Spinal cord (tissue), 10 donors: Measurements from ENCODE around the gene MOB3B. TPM values are rescaled to one million over a fixed set of nuclear protein-coding genes. Genes with fewer than 3 reads are reported as not detected.
A peak's percentile ranks its signal among the peaks of the same experiment; 100 is the strongest.

Experiments used
- DNase-seq, 6 donors: peaks; one replicate each; pipeline versions ENCODE4 v3.0.0 to v3.0.0-alpha.2; 2013 to 2015; ENCODE audit warnings: low spot score in 6 of 6, low read depth in 4 of 6
- H3K27ac ChIP-seq: one replicate; pipeline ENCODE4 v1.5.1; 2013; ENCODE audit warnings: low read depth, low read length, control low read depth
- H3K27me3 ChIP-seq: one replicate; pipeline ENCODE4 v1.6.1; 2013; ENCODE audit warnings: low read length; ENCODE audit not compliant: control insufficient read depth, insufficient read depth
- H3K36me3 ChIP-seq: one replicate; pipeline ENCODE4 v1.6.1; 2013; ENCODE audit warnings: low read length; ENCODE audit not compliant: control insufficient read depth, insufficient read depth
- H3K4me1 ChIP-seq: one replicate; pipeline ENCODE4 v1.6.1; 2013; ENCODE audit warnings: low read length; ENCODE audit not compliant: control insufficient read depth, insufficient read depth
- H3K4me3 ChIP-seq: one replicate; pipeline ENCODE4 v1.5.1; 2013; ENCODE audit warnings: low read depth, low read length, control low read depth
- H3K9me3 ChIP-seq: one replicate; pipeline ENCODE4 v1.6.1; 2013; ENCODE audit warnings: low read length; ENCODE audit not compliant: control insufficient read depth, insufficient read depth
- WGBS: methylation state at CpG from one replicate; pipeline ENCODE4 v1.1.5; 2013; ENCODE audit warnings: missing lambda C conversion rate; ENCODE audit not compliant: insufficient coverage; 5-methylcytosine and 5-hydroxymethylcytosine counted together
- polyA plus RNA-seq, 2 donors: library from polyadenylated mRNA; unstranded; fragments of 120-200 nt; gene quantifications; one replicate each; pipeline ENCODE4 v1.2.1, GENCODE V29; 2013; ENCODE audit not compliant: insufficient read length in 2 of 2
- total RNA-seq, 2 donors: library from RNA; depleted of rRNA in 1 of 2; stranded (reverse); fragments of 120-200 nt in 1 of 2; fragments of >200 nt in 1 of 2; gene quantifications; one replicate each; pipeline versions ENCODE4 v1.2.3 to v1.2.4, GENCODE V29; 2013 to 2014
- donor health status: healthy.

MOB3B gene
- total and polyA plus RNA-seq, 4 donors, result 9.4 to 34.9 (median 16.0) TPM

DNA sequence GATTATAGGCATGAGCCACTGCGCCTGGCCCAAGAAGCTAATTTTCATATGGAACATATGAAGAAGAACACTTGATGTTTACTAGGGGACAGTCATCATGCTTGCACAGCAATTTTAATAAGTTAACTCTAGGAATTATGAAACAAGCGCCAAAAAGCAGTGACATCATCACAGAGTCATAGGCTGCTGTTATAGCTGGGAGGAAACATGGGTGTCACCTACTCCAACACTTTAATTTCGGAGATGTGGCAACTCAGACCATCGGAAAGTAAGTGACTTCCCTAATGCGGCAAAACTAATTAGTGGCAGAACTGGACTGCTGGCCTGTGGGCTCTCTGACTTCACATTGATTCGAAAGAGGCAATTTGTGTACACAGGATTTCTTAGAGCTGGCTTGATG lies 194.5 kb downstream of the MOB3B start:
- H3K36me3 ChIP-seq, result no peaks in the 10 kb centered on the region
- H3K27me3 ChIP-seq, result no peaks in the 10 kb centered on the region
- H3K4me3 ChIP-seq, result no peak overlapping the region
- H3K9me3 ChIP-seq, result no peaks in the 10 kb centered on the region
- H3K27ac ChIP-seq, result no peak overlapping the region
- 85% methylated on average over 5 of the region's 6 CpGs for WGBS
- peaks cover 22% of the 10 kb centered on the region for H3K4me1 ChIP-seq
- no peak for DNase-seq

GRCh38 chr9:27333241-27334052 lies 196.2 kb downstream of the MOB3B start:
- Histone ChIP-seq H3K4me3 (no peak overlapping the region), H3K4me1 (peaks cover 15% of the 10 kb centered on the region), H3K27ac (no peak overlapping the region), H3K27me3 (no peaks in the 10 kb centered on the region), H3K36me3 (no peaks in the 10 kb centered on the region), H3K9me3 (no peaks in the 10 kb centered on the region)
- 11% methylated on average over 5 of the region's 7 CpGs for WGBS
- peak; percentile 78 to 97 (median 84) for DNase-seq

DNA sequence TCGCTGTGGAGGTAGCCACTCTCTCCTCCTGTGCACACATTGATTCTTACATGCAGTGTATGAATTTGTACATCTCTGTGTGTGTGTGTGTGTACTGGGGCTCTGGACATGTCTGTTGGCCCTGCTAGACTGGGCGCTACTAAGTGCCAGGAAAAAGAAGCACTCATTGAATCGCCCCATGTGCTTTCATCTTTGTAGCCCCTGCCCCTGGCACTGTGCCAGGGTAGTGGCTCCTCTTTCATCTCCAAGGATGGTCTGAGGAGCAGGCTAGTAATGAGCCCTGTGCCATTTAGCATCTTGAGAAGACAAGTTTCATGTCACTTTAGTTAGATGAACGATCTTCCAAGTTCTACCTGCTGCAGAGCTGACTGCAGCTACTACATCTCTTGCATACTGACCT lies 198.2 kb downstream of the MOB3B start:
- DNase-seq, result no peak
- no peaks in the 10 kb centered on the region for H3K9me3 ChIP-seq
- WGBS, result 76% methylated on average over 2 of the region's 4 CpGs

DNA sequence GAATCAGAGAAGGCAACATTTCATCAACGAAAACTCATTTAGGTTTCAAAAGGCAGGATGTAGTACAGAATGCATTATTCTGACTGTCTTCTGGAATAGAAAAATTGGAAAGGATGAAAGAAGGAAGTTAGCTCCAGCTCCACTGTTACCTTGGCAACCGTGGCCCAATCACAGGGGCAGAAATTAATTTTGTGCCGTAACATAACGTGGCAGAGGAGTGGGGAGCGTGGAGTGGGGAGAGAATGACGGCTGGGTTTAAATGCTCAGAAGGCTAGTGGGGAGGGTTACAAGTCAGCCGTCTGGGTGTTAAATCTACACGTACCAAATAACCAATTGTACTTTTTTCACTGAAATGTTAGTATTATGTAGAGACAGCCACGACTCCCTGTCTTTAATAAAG lies 200.3 kb downstream of the MOB3B start:
- H3K27me3 ChIP-seq, result no peaks in the 10 kb centered on the region
- 56% methylated on average over 4 of the region's 9 CpGs for WGBS
- no peaks in the 10 kb centered on the region for H3K9me3 ChIP-seq
- H3K27ac ChIP-seq, result no peak overlapping the region
- H3K36me3 ChIP-seq, result no peaks in the 10 kb centered on the region
- H3K4me1 ChIP-seq, result no peaks in the 10 kb centered on the region
- peak in 4 of 6 donors; percentile 59 to 94 (median 76) for DNase-seq
- peak overlapping the region; percentile 5 for H3K4me3 ChIP-seq

More for the DNA sequence above, 198.2 kb downstream of the MOB3B start:
- no peaks in the 10 kb centered on the region for H3K27me3 ChIP-seq
- H3K4me3 ChIP-seq, result no peak overlapping the region
- H3K4me1 ChIP-seq, result no peaks in the 10 kb centered on the region
- H3K36me3 ChIP-seq, result no peaks in the 10 kb centered on the region
- H3K27ac ChIP-seq, result no peak overlapping the region

DNA sequence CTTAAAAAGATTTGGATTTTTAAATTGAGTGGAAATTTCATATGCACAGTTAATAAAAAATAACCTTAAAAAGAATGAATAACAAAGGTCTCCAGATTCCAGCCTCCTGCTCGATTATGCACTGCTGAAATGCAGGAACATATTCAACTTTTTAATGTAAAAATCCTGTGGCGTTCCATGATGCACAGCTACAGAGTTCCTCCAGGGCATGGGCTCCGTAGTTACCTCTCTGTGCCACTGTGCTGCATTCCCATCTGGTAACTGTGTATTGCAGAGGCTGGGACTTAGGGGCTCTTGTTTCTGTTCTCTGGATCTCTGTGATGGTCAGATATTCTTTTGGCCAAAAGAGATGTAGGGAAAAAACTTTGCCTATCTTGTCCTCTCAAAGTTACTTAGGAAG lies 201.1 kb downstream of the MOB3B start:
- H3K4me3 ChIP-seq, result no peak overlapping the region
- WGBS, result 71% methylated on average over 2 of the region's 3 CpGs
- no peaks in the 10 kb centered on the region for H3K9me3 ChIP-seq
- H3K27me3 ChIP-seq, result no peaks in the 10 kb centered on the region
- no peak for DNase-seq
- H3K36me3 ChIP-seq, result no peaks in the 10 kb centered on the region
- H3K4me1 ChIP-seq, result no peaks in the 10 kb centered on the region
- no peak overlapping the region for H3K27ac ChIP-seq

DNA sequence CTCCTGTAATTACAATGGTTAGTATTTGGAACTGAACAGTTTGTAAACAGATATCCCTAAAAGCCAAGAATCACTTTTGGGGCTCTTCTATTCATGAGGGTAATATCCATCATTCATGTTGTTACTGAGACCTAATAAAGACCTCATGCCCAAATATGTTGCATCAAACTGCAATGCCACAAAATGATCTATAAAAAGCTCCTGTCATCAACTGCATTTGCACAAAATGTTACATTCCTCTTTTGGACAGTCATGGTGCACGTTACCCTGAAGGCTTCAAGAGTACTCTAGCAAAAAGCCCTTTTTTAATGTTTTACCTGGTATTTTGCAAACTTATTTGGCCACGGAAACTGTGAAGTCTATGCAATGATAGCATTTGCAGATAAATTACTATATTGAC lies 218.4 kb downstream of the MOB3B start:
- Histone ChIP-seq H3K27ac (no peak overlapping the region), H3K27me3 (no peaks in the 10 kb centered on the region), H3K36me3 (no peaks in the 10 kb centered on the region), H3K4me3 (no peak overlapping the region), H3K9me3 (no peaks in the 10 kb centered on the region), H3K4me1 (no peaks in the 10 kb centered on the region)
- WGBS, result 100% methylated on average over 1 of the region's 2 CpGs
- DNase-seq, result no peak

DNA sequence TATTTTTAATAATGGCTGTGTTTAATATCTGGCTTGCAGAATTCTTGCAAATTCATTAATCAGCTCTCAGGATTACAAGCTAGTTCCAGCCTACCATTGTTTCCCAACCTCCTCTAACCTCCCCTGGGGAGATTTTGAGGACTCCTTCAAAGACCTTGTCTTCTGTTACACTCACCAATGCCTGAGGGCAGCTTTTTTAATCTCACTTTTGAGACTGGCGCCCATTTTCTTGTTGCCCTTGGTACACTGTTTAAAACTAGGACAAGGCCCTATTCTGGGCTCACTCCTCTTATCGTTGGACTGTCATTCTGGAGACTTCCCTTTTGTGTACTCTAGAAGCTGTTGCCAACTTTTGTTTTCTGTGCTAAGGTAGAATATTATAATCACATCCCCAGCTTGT lies 219.0 kb downstream of the MOB3B start:
- Histone ChIP-seq H3K4me3 (no peak overlapping the region), H3K4me1 (no peaks in the 10 kb centered on the region), H3K9me3 (no peaks in the 10 kb centered on the region), H3K36me3 (no peaks in the 10 kb centered on the region), H3K27me3 (no peaks in the 10 kb centered on the region), H3K27ac (no peak overlapping the region)
- WGBS, result 78% methylated on average over 1 of the region's 2 CpGs
- no peak for DNase-seq

DNA sequence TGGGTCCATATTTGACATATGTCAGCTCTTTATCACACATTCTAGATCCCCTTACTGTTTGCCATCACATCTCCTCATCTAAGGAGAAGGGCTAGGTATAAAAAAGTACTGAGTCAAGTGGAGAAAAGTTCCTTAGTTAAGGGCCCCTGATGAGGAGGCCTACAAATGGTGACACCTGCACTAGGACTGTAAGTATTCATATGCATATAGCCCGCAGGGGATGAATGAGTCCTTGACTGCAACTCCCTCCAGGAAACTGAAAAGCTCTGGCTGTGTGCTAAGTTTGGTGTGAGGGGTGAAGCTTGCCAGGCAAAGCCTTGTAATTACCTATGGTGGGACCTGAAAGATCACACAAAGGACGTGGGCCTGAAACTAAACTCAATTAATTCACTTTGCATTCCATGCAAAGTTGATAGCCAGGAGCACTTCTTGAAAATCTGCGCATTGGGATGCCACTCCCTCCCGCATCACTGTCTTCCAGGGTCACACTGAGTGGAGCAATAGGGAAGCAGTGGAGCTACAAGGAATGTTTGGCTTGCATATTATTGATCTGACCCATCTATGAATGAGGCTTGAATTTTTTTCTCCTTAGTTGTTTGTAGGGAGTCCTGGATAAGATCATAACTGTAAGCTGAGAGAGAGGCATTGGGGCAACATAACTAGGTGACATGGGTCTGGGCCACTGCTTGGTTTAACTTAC lies 220.8 kb downstream of the MOB3B start:
- 86% methylated on average over 3 of the region's 4 CpGs for WGBS
- H3K36me3 ChIP-seq, result no peaks in the 10 kb centered on the region
- no peaks in the 10 kb centered on the region for H3K27me3 ChIP-seq
- H3K4me1 ChIP-seq, result no peaks in the 10 kb centered on the region
- H3K9me3 ChIP-seq, result no peaks in the 10 kb centered on the region
- DNase-seq, result no peak
- H3K27ac ChIP-seq, result no peak overlapping the region
- H3K4me3 ChIP-seq, result no peak overlapping the region

- Histone ChIP-seq H3K36me3 (no peaks in the 10 kb centered on the region), H3K9me3 (no peaks in the 10 kb centered on the region), H3K4me3 (no peak overlapping the region), H3K27me3 (no peaks in the 10 kb centered on the region), H3K27ac (no peak overlapping the region), H3K4me1 (no peaks in the 10 kb centered on the region)
- no CpG with 5 or more reads among the region's 1 CpG for WGBS
- peak in 2 of 6 donors; percentile 26 to 74 for DNase-seq
Measured at GRCh38 chr9:27304521-27304920, 225.1 kb downstream of the MOB3B start.

DNA sequence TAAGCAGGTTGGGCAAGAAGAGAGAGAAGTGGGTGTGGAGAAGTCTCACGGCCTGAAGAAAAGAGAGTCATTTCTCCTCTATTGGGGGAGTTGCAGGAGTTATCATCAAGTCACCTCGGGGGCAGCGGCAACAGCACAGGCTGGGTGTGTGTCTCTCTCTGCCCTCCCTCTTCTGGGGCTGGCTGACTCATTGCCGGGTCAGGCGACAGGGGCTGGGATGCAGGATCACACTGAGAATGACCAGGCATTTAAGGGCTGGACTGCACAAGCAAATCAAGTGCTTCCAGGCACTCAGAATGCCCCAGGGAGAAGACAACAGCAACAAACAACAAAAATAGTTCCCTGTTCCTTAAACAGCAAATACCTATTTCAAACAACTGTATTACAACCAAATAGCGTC lies 226.4 kb downstream of the MOB3B start:
- H3K4me1 ChIP-seq, result no peaks in the 10 kb centered on the region
- DNase-seq, result no peak
- no peaks in the 10 kb centered on the region for H3K9me3 ChIP-seq
- H3K27ac ChIP-seq, result no peak overlapping the region
- no peaks in the 10 kb centered on the region for H3K36me3 ChIP-seq
- H3K27me3 ChIP-seq, result no peaks in the 10 kb centered on the region
- WGBS, result 60% methylated on average over 5 of the region's 6 CpGs
- H3K4me3 ChIP-seq, result no peak overlapping the region
